Stimulated activated CD8-positive, alpha-beta memory T cell treated with anti-CD3 and anti-CD28 coated beads, Interleukin-4, amount 100 ng/mL, for 48 hours (primary cell): ENCODE measurements around the gene LMTK2.
"Not testable (repeated sequence)": the region's sequence is repeated elsewhere in the genome, so short reads cannot be mapped to it uniquely, and the experiment has no call there.

ENCODE experiments used
- DNase-seq: peaks from one replicate; pipeline ENCODE4 v3.0.0-alpha.2; 2020

LMTK2 gene

GRCh38 chr7:98107313-98107721 is 655 bp downstream of the LMTK2 start:
- DNase-seq = no peak

- DNase-seq = no peak
Observed at GRCh38 chr7:98110249-98111022, 3.8 kb downstream of the LMTK2 start.

GRCh38 chr7:98112077-98112476 is 5.4 kb downstream of the LMTK2 start:
- DNase-seq = no peak

GRCh38 chr7:98115746-98116525 is 9.3 kb downstream of the LMTK2 start:
- no peak for DNase-seq

GRCh38 chr7:98116656-98117461 is 10.2 kb downstream of the LMTK2 start:
- DNase-seq = no peak

- no peak for DNase-seq
Observed at GRCh38 chr7:98119256-98119918, 12.7 kb downstream of the LMTK2 start.

- DNase-seq = no peak
Observed at GRCh38 chr7:98120559-98120958, 13.9 kb downstream of the LMTK2 start.

- not testable (repeated sequence) for DNase-seq
Observed at GRCh38 chr7:98121388-98121787, 14.7 kb downstream of the LMTK2 start.

- no peak for DNase-seq
Observed at GRCh38 chr7:98123365-98123696, 16.7 kb downstream of the LMTK2 start.

- DNase-seq = no peak
Observed at GRCh38 chr7:98125759-98126158, 19.1 kb downstream of the LMTK2 start.

GRCh38 chr7:98126311-98127142 is 19.9 kb downstream of the LMTK2 start:
- DNase-seq = no peak

GRCh38 chr7:98128346-98128745 is 21.7 kb downstream of the LMTK2 start:
- DNase-seq = no peak

- DNase-seq = no peak
Observed at GRCh38 chr7:98130959-98131358, 24.3 kb downstream of the LMTK2 start.

- peak; percentile 30 for DNase-seq
Observed at GRCh38 chr7:98133181-98133580, 26.5 kb downstream of the LMTK2 start.

- DNase-seq = no peak
Observed at GRCh38 chr7:98133621-98134303, 27.1 kb downstream of the LMTK2 start.

- DNase-seq = no peak
Observed at GRCh38 chr7:98134420-98135228, 28.0 kb downstream of the LMTK2 start.

- no peak for DNase-seq
Observed at GRCh38 chr7:98135984-98136383, 29.3 kb downstream of the LMTK2 start.

- no peak for DNase-seq
Observed at GRCh38 chr7:98136423-98136822, 29.8 kb downstream of the LMTK2 start.

GRCh38 chr7:98137134-98137825 is 30.6 kb downstream of the LMTK2 start:
- DNase-seq = no peak

GRCh38 chr7:98137826-98138151 is 31.1 kb downstream of the LMTK2 start:
- no peak for DNase-seq
